CD4-positive, alpha-beta T cell treated with Interleukin-2 at 100 ng/mL for 4 hours (primary cell): ENCODE measurements around the gene GRIK3.

Source experiments
- DNase-seq: peaks from one replicate; pipeline ENCODE4 v3.0.0-alpha.2; 2020; ENCODE audit warnings: low spot score

The GRIK3 gene

DNA sequence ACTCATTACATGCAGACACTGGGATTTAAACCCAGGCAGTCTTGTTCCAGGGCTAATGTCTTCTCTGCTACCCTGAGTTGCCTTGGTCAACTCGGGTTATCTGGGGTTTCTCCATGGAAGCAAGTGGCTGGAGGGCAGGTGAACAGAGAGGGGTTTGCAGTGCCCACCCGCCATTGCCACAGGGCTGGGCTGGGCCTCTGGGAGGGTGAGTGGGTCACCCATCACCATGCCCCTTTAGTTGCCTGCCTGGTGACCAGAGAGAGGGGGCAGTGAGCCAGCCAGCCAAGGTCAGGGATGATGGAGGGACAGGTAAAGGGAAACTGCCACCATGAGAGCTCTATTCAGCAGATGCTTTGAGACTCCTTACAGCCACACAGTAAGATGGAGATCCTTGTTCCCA, 53.2 kb downstream of the GRIK3 start:
- no peak for DNase-seq

DNA sequence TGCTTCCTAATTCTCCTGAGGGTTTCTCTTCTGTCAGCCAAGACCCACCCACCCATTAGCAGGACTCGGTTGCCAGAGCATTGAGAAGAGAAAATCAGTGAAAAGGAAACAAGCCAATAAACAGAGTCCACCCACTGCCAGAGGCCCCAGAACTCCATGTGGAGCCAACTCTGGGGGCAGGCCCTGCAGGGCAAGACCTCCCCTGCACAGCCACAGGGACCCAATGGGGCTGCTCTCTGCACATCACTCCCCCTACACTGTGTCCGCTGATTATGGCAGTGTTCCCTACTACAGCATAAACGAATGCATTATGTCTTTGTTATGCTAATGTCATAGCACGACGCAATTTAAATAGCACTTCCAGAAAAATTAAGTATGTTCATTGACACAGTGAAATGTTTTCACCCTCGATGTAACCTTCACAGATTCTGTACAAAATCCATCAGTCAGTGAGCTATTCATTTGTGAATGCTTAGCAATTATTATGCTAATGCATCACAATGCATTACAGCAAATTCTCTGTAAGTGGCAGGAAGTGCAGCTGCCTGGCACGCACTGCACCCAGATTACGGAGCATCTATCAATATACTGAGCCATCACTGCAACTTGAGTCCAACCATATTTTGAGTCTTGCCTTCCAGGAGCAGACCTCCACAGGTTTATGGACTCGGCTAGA, 56.4 kb downstream of the GRIK3 start:
- DNase-seq = no peak

DNA sequence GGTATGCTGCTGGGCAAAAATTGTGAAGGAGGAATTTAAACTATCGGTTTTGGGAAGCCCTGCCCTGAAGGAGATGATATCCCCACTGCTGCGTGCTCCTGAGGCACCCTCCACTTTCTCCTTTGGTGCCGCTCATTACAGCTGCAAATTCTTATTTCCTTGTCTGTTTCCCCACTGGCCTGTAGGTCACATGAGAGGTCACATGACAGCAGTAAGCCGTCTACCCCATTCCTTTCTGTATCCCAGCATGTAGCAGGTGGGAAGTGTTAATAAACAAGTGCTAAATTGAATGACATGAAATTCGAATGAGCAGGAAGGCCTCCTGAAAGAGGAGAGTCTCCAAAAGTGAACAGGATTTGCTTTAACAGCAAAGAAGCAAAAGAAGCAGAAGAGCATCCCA, 58.7 kb downstream of the GRIK3 start:
- DNase-seq = no peak

DNA sequence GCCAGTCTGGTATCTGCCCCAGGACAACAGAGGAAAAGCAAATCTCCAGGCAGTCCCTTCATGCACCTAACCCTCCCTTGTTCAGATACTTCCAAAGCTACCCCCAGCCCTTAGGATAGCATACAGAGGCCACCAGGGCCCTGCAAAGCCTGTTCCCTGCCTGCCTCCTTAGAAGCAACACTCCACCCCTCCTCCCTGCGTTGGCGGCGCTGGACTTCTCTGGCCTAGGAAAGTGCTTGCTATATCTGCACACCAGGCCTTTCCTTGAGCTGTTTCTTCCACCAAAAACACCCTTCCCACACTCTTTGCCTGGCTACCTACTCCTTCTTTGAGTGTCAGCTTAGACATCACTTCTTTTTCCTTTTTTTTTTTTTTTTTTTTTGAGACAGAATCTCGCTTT, 61.3 kb downstream of the GRIK3 start:
- no peak for DNase-seq

DNA sequence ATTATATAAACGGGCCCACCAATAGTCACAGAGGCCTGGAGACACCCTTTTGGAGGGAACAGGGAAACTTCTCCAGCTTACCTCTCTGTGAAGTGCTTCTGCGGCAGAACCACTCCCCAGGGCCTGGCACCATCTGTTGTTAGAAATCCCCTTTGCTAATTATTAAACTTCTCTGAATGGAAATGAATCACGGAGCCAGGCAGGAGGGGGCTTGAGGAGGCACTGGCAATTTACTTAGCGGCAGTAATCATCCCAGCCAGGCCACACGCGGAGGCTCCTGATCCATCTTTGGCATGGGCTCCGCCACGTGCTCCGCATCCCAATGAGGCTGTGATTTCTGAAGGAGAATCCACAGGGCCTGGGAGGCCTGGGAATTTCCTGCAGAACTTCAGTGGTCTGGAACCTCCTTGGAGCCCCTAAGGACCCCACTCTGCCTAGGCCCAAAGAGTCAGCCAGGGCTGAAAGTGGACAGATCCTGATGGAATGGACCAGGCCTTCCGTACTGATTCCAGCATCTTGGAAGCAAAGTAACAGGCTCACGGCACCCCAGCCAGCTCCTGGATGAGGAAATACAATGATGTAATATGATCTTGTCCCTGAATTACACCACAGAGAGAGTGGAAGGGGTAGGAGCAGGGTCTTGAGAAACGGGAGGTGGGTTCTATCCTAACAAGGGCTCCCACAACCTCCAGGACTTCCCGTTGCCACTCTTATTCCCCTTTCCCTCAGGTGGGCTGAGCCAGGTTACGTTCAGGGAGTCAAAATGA, 62.3 kb downstream of the GRIK3 start:
- DNase-seq = no peak

DNA sequence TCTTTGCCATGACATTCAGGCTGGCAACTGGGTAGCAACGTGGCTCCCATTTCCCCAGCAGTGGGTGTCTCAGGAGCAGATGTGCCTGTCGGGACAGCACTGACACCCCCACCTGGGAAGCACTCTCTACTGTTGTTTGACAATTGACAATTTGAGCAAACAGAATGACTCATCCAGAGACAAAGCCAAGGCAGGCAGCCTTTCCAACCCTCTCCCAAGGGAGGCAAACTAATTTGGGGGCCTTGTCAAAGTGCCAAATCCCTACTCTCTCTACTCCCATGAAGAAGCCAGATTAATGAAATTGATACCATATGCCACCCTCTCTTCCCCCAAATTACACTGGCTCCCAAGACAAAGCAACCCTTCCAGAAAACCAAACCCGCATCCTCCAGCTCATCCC, 65.6 kb downstream of the GRIK3 start:
- no peak for DNase-seq

DNA sequence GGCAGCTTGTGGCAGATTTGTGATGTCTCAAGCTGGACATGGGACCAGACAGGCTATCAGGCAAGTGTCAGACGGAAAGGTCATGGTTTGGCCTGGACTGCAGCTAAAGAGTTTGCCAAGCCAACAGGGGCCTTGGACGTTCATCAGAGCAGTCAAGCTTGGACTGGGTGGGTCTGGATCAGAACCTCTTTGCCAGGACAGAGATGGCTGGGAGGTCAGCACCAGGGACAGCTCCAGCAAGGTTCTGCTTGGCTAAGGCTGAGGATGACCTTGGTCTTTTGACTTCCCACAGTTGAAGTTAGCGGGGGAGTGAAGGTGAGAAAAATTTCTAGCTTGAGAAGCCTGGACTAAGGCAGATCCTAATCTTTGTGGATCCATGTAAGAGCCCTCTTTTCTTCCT, 68.1 kb downstream of the GRIK3 start:
- no peak for DNase-seq

DNA sequence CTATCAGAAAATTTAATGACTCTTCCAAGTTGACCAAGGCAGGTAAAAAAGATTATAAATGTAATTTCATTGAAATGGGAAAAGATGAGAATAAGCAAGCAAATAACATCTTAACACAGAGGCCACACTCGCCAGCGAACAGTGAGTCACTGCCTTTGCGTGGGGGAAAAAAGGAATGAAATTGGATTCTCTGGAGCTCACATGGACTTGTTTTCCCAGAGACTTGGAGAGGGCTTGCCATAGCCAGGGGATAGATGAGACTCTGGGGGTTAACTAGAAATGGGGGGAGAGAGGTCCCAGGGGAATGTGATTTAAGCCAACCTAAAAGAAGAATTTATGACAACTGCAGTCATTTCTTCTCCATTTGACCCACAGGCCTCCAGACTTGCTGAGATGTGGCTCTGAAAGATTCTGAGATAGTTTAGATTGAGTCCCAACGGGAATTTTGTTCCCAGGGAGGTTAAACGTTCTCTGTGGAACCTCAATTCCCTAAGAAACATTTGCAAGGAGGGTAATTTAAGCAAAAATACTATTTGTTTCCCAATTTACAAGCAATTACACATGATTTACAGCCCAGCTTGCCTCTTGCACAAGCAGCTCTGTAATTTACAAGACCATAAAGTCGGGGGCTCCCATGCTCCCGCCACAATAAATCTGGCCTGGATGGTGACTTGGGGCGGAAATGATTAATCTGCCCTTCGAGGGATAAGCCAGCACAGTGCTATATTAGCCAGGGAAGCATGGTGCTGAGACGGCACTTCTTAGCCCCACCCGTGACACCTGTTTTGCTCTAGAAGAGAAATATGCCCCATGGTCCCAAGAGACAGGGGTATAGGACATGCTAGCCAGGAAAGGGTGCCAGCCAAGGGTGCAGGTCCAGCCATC, 68.8 kb downstream of the GRIK3 start:
- no peak for DNase-seq

DNA sequence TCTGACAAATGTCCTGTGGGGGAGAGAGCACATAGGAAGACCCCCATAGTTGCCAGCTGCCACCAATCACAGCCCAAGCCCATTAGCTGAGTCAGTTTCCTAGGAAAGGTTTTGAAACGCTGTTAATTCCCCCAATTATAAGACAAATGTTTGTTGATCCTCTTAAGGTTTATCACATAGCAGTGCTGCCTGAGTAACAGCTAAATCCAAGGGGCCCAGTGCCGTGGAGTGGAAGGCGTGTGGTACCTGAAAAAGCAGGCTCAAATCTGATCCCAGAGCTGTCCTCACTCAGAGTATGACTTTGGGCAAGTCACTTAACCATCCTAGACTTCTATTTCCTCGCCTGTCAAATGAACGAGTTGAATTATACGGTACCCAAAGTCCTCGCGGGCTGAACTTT, 69.5 kb downstream of the GRIK3 start:
- DNase-seq = no peak

DNA sequence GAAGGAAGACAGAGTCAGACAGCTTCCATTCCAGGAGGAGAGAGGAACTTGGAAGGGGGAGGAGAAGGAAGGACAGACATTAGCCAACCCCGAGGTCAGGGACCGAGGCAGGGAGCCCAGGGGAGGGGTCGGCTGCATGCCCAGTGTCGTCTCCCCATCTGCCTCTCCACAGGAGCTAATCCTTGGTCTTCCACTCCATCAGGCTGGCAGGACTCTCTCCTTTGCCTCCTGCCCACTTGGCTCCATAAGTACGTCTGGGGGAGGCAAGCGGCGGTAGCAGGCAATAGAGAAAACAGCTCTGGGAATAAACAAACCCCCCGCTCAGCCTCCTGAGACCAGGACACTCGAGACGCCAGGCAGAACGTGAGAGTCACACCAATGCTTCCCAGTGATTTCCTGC, 71.3 kb downstream of the GRIK3 start:
- no peak for DNase-seq

DNA sequence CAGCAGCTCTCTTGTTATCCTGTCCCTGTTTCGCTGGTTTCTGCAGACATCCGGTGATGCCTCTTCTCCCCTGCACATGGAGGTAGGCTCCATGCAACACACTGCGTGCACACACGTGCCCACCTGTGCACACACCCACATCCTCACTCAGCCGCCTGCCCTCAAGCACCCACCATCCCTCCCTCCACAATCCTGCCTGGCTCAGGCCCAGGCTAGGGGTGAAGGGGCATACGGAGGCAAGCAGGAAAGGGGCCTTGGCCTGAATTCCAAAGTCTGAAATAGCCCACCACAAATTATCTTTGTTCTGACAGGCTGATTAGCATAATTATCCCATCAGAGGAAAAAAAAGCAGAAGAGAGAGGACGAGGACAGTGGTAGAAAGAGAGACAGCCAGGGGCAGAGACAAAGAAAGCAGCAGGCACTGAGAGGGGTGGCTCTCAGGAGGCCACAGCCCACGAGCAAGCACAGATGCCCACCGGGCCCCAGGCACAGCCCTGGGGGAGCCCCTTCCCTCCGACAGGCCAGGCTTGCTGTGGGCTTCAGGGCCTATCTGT, 73.2 kb downstream of the GRIK3 start:
- no peak for DNase-seq

DNA sequence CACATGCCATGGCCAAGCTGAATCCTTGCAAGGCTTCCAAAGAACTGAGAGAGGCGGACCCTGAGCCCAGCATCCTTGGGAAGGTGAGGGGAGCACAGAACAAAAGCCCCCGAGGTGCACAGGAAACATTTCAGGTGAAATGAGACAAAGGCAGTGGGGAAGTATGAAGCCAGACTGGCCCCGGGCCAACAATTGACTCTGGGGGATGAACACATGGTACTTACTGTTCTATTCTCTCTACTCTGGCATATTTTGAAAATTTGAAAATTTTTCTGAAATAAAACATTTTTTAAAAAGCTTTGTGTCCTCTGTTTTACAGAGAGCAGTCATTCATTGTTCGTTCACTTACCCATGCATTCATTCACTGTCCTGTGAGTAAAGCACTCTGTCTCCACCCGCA, 77.7 kb downstream of the GRIK3 start:
- DNase-seq = no peak

DNA sequence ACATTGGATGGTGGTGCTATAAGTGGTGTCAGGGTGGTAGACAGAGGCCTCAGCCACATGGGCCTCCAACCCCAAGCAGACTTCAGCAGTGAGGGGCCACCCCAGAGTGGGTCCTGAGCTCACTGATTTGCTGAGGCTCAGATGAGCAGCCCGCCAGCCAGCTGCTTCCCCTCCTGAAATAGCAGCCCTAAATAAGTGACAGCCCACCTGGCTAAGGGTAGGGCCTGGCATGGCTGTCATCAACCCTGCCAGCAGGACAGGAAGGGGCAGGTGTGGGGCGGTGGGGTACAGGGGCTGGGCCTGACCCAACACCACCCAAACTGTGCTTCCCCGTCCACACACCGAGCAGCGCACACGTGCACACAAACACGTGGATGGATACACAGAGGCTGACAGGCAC, 79.3 kb downstream of the GRIK3 start:
- DNase-seq = no peak

DNA sequence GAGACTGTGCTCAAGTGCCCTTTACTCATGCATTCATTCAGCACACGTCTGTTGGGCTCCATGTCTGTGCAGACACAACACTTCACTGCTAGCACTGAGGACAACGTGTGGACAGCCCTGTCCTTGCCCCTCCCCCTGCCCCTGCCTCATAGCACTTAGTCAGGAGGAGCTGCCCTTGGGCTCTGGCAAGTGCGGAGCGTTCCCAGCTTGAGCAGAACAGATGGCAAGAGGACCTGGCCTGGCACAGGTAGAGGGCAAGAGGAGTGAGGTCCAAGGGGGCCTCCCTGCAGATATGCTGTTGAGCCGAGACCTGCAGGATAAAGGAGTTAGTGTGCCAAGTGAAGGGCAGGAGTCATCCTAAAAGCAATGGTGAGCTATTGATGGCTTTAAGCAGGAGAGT, 81.3 kb downstream of the GRIK3 start:
- no peak for DNase-seq

DNA sequence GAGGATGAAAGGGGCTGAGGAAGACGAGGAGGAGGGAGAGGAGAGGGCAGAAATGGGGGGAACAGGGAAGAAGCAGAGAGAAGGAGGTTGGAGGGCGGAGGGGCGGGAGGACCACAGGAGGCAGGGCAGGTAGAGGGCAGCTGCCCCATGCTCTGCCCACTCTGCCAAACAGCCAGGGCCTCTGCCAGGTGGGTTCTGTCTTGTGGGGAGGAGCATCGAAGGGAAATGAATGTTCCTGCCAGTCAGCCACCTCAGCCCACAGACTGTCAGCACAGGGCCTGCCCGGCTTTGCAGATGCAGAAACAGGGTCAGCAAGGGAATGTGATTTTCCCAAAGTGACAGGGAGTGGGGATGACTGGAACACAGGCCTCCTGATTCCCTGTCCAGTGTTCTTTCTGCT, 82.6 kb downstream of the GRIK3 start:
- DNase-seq = no peak

DNA sequence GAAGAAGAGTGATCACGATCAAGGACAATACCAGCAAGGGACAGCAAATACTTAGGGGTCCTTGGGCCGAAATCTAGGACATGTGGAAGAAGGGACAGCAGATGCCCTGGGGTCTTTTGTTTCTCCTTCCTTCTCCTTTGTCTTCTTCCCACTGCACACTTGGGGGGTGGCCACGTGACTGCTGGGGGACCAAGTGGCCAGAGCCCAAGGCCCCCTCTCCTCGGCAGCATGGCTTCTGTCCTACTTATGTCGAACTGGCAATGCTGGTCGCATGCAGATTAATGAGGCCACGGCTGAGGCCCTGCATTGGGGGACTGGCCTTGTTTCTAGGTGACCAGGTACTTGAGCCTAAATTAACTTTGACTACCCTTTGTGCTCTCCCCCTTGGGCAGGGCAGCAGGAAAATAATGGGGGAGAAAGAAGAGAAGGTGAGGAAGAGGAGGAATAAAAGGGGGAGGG, 83.0 kb downstream of the GRIK3 start:
- no peak for DNase-seq

DNA sequence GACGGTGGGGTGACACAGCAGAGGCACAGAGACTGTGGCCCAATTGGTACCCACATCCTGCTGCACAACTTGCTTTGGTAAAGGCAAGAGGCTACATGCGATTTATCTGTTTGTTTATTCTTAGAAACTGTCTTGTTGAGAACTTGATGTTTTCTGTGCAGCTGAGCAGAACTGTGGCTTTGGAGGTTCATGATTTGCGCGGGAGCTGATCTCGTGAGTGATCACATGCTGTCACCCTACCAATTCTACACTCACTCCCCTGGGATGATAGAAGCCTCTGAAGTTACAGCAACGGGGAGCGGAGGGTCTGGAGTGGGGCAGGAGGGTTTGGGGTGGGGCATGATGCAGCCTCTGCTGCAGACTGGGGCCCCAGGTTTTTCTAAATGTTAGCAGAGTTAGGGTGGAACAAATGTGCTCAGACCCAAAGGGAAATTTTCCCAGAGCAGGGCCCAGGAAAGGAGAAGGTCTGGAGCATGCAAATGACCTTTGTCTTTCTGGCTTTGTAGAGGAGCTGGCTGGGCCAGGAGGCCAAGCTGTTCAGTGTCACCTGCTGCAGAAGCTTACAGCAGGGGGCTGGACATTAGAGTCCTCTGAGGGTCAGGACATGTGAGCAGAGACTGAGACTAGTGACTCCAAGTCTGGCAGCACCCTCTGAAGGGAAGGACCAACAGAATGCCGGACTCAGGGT, 83.6 kb downstream of the GRIK3 start:
- DNase-seq = no peak

DNA sequence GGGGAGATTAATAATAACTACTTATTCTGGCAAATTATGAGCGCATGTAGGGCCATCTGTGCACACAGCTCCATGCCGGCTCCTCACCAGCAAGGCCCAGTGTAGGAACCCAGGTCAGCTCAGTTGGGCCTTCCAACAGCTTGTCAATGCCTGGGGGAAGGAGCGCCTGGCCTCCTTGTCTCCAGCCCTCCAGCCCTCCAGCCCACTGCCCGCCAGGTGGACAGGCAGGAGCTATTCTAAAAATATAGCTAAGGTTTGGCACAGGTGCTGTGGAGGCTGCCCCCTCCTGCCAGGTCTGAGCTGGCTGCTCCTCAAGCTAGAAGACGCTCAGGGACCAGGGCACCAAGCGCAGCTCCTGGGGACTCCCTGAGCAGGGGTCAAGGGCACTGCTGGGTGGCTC, 85.7 kb downstream of the GRIK3 start:
- no peak for DNase-seq

DNA sequence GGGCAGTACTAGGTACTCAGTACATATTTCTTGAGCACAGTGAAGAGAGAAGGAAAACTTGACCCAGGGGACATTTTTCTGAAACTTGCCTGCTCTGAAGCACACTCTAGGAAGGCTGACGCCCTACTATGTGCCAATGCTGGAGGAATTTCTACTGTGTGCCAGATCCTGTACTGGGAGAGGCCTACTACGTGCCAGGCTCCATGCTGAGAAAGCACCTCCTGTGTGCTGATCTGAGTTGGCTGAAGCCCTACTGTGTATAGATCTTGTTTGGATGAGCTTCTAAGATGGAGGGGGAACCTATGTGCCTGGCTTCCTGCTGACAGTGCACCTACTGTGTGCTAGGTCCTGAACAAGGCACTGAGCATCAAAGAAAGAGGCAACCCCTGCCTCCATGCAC, 86.2 kb downstream of the GRIK3 start:
- no peak for DNase-seq

DNA sequence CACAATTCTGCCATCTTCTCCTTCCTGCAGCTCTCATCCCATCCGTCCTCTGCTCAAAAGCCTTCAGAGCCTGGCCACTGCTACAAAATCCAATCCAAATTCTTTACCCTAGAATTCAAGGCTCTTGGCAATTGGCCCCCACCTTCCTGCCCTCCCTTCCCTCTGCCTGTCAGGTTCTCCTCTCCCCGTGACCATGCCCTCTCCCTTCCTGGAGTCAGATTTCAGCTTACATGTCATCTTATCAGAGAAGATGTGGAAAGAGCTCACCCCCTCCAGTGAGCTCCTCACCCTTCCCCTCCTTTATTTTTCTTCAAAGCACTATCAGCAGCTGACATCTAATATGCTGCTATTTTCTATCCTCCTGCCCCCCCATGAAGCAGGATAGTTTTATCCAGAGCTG, 86.9 kb downstream of the GRIK3 start:
- no peak for DNase-seq

DNA sequence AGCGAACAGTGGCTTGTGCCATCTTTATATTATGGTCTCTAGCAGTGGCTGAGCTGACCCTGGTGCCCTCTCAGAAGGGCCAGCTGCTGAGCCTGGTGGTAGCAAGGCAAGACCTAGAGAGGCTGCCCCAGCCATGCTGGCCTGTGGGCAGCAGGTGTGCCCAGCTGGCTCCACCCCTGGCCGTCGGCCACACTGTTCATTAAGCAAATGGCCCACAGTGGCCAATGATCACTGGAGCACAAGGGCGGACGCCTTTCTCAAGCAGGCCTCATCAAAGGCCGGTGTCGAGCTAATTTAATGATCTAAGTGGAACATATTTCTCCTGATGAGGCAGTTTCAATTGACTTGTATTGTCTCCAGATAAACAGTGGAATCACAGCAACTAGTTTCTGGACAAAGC, 89.4 kb downstream of the GRIK3 start:
- DNase-seq = no peak

DNA sequence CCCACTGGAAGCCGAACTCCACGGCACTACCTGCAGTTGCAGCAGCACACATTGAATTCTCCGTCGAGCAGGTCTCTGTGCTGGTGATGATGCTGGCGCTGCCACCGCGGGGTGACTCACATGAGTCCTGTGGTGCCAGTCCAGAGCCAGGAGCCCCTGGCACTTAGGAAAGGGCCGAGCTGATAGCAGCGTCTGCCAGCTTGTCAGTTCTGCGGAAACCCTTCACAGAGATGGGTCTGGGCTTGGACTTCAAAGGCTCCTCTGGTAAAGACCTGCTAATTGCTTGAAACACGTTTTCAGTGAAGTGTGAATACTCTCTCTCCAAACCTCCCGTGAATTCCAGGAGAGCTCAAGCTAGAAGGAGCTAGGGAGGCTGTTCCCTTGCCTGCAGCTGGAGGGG, 92.2 kb downstream of the GRIK3 start:
- no peak for DNase-seq
